ENCODE results near the gene TAF4B. TPM values are rescaled to one million over a fixed set of nuclear protein-coding genes. Genes with fewer than 3 reads are reported as not detected.
"Not testable (repeated sequence)": the region's sequence is repeated elsewhere in the genome, so short reads cannot be mapped to it uniquely, and the experiment has no call there.

The TAF4B gene
- polyA plus RNA-seq, 1 donor from 2014 or later: 0.38 TPM

DNA sequence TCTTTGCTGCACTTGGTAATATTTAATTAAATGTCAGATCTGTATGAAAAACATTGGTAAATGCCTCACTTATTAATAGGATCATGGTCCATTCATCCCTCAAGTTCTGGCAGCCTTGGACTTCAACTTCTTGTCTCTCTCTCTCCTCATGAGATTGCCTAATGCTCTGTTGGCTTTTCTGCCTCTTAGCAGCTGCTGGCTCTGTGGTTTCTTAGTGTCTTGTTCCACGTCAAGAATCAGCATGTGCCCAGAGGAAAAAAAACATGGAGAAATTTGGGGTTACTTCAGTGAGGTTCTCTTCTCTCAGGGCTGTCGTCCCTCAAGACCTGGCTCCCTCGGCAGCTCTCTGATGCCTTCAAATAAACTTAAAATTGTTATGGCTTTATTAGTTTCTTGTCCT lies 75.4 kb downstream of the TAF4B start:
- Histone ChIP-seq H3K27ac (ENCODE audit: low read length) (no peak overlapping the region), H3K79me2 (replicated peaks; ENCODE audit: insufficient read depth, low read length) (no peaks in the 10 kb centered on the region), H3F3A (ENCODE audit: insufficient read depth, low read length, poor library complexity, severe bottlenecking) (no peaks in the 10 kb centered on the region), H3K9me3 (ENCODE audit: low read length) (no peaks in the 10 kb centered on the region), H3K36me3 (ENCODE audit: insufficient read depth, low read length) (no peaks in the 10 kb centered on the region), H4K20me1 (ENCODE audit: insufficient read depth) (no peaks in the 10 kb centered on the region), H3K4me2 (ENCODE audit: low read length) (no peak overlapping the region), H2AFZ (ENCODE audit: low read depth, low read length) (no peak overlapping the region), H3K9me2 (ENCODE audit: insufficient read depth, low read length) (no peaks in the 10 kb centered on the region), H3K4me3 (ENCODE audit: low read length) (no peak overlapping the region), H3K9ac (ENCODE audit: low read length) (no peak overlapping the region), H3K27me3 (ENCODE audit: insufficient read depth, low read depth, low read length) (no peaks in the 10 kb centered on the region)
- TF ChIP-seq TAF1 (IDR thresholded peaks at IDR 0.05; ENCODE audit: low read depth): no peak
- no peak for TF ChIP-seq REST (IDR thresholded peaks at IDR 0.05; ENCODE audit: borderline replicate concordance)
- no peak for TF ChIP-seq EP300 (conservative IDR thresholded peaks at IDR 0.05; ENCODE audit: poor library complexity, severe bottlenecking)
- no peak for TF ChIP-seq CTCF (IDR thresholded peaks at IDR 0.05; ENCODE audit: poor library complexity, severe bottlenecking)
- no peak for TF ChIP-seq RAD21 (conservative IDR thresholded peaks at IDR 0.05)
- no peak for TF ChIP-seq MXI1 (conservative IDR thresholded peaks at IDR 0.05; ENCODE audit: poor library complexity, severe bottlenecking)
- TF ChIP-seq EZH2 (IDR thresholded peaks at IDR 0.05; ENCODE audit: borderline replicate concordance, insufficient read depth, low read length, poor library complexity, severe bottlenecking): no peak
- no peak for TF ChIP-seq SMC3 (conservative IDR thresholded peaks at IDR 0.05; ENCODE audit: poor library complexity)
- no peak for TF ChIP-seq POLR2AphosphoS5 (IDR thresholded peaks at IDR 0.05)

DNA sequence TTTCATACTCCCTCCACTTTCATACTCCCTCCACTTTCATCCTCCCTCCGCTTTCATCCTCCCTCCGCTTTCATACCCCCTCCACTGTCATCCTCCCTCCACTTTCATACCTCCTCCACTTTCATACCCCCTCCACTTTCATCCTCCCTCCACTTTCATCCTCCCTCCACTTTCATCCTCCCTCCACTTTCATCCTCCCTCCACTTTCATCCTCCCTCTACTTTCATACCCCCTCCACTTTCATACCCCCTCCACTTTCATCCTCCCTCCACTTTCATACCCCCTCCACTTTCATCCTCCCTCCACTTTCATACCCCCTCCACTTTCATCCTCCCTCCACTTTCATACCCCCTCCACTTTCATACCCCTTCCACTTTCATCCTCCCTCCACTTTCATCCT lies 77.0 kb downstream of the TAF4B start:
- not testable (repeated sequence) for H3K79me2 ChIP-seq (replicated peaks; ENCODE audit: insufficient read depth, low read length); H3K9ac ChIP-seq (ENCODE audit: low read length); H3K4me3 ChIP-seq (ENCODE audit: low read length); H3K27ac ChIP-seq (ENCODE audit: low read length); H3K36me3 ChIP-seq (ENCODE audit: insufficient read depth, low read length); H3K27me3 ChIP-seq (ENCODE audit: insufficient read depth, low read depth, low read length); H3F3A ChIP-seq (ENCODE audit: insufficient read depth, low read length, poor library complexity, severe bottlenecking); H3K4me2 ChIP-seq (ENCODE audit: low read length); H3K9me3 ChIP-seq (ENCODE audit: low read length); H3K9me2 ChIP-seq (ENCODE audit: insufficient read depth, low read length); H4K20me1 ChIP-seq (ENCODE audit: insufficient read depth); H2AFZ ChIP-seq (ENCODE audit: low read depth, low read length)

GRCh38 chr18:26304511-26304910 lies 78.3 kb downstream of the TAF4B start:
- Histone ChIP-seq H3K4me3 (ENCODE audit: low read length) (no peak overlapping the region), H3K27ac (ENCODE audit: low read length) (no peak overlapping the region), H3K79me2 (replicated peaks; ENCODE audit: insufficient read depth, low read length) (no peaks in the 10 kb centered on the region), H3F3A (ENCODE audit: insufficient read depth, low read length, poor library complexity, severe bottlenecking) (no peaks in the 10 kb centered on the region), H2AFZ (ENCODE audit: low read depth, low read length) (no peak overlapping the region), H3K4me2 (ENCODE audit: low read length) (no peak overlapping the region), H3K9ac (ENCODE audit: low read length) (no peak overlapping the region), H3K36me3 (ENCODE audit: insufficient read depth, low read length) (no peaks in the 10 kb centered on the region), H4K20me1 (ENCODE audit: insufficient read depth) (no peaks in the 10 kb centered on the region), H3K27me3 (ENCODE audit: insufficient read depth, low read depth, low read length) (no peaks in the 10 kb centered on the region), H3K9me3 (ENCODE audit: low read length) (no peaks in the 10 kb centered on the region), H3K9me2 (ENCODE audit: insufficient read depth, low read length) (no peaks in the 10 kb centered on the region)
- TF ChIP-seq EZH2 (IDR thresholded peaks at IDR 0.05; ENCODE audit: borderline replicate concordance, insufficient read depth, low read length, poor library complexity, severe bottlenecking) (no peak), POLR2AphosphoS5 (IDR thresholded peaks at IDR 0.05) (no peak), TAF1 (IDR thresholded peaks at IDR 0.05; ENCODE audit: low read depth) (no peak), CTCF (IDR thresholded peaks at IDR 0.05; ENCODE audit: poor library complexity, severe bottlenecking) (no peak), EP300 (conservative IDR thresholded peaks at IDR 0.05; ENCODE audit: poor library complexity, severe bottlenecking) (no peak), RAD21 (conservative IDR thresholded peaks at IDR 0.05) (no peak), REST (IDR thresholded peaks at IDR 0.05; ENCODE audit: borderline replicate concordance) (no peak), MXI1 (conservative IDR thresholded peaks at IDR 0.05; ENCODE audit: poor library complexity, severe bottlenecking) (no peak), SMC3 (conservative IDR thresholded peaks at IDR 0.05; ENCODE audit: poor library complexity) (no peak)
